Measurements from ENCODE around the gene NDFIP2. TPM values are rescaled to one million over a fixed set of nuclear protein-coding genes. Genes with fewer than 3 reads are reported as not detected.
A peak's percentile ranks its signal among the peaks of the same experiment; 100 is the strongest.

NDFIP2 gene
- total RNA-seq, 1 experiment from 2014 or later: 27.3 TPM

- Histone ChIP-seq H3K4me3 (no peak overlapping the region), H3K9me3 (no peaks in the 10 kb centered on the region), H3K27me3 (peaks cover 4% of the 10 kb centered on the region; the same call in 1 of the 2 replicates), H3K36me3 (peaks cover 3% of the 10 kb centered on the region)
- DNase-seq: no peak
Measured at GRCh38 chr13:79483086-79483706, 2.2 kb downstream of the NDFIP2 start.

DNA sequence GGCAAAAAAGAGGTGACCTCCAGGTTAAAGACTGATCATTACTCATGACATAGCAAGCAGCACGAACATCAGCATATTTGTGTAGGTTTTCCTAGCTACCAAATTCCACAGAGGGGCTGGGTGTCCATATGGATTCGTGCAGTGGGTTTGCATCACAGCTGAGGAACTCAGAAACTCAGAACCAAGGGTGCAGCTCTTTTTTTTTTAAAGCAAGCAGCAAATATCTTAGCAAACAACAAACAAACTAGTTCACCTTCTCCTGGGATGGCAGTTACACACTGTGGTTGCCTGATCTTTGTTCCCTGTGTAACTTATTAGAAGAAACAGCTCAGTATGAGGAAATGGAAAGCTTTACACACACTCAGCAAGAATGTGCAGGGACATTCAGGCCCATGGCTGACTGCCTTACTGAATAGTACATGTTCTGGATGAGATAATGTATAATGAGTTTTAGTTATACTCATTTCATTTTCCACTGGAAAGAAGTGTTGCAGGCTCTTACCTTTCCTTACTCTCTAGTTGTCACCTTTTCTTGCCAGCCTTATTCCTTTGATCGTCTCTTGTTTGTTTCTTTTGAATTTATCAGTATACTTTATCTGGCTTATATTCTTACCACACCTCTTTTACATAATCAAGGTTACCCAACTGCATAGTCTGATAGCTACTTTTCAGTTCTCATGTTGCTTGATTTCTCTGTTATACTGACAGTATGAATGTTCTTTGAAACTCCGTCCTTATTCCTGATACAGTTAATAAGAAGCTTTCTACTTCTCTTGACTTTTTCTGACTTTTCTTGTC lies 4.3 kb downstream of the NDFIP2 start:
- Histone ChIP-seq H3K27me3 (no peaks in the 10 kb centered on the region), H3K9me3 (no peaks in the 10 kb centered on the region), H3K36me3 (peaks cover 3% of the 10 kb centered on the region), H3K4me3 (no peak overlapping the region)
- peak; percentile 49 for DNase-seq

GRCh38 chr13:79486433-79487188 lies 5.7 kb downstream of the NDFIP2 start:
- Histone ChIP-seq H3K4me3 (no peak overlapping the region), H3K36me3 (peaks cover 3% of the 10 kb centered on the region), H3K9me3 (no peaks in the 10 kb centered on the region), H3K27me3 (no peaks in the 10 kb centered on the region)
- DNase-seq: no peak

- H3K27me3 ChIP-seq: no peaks in the 10 kb centered on the region
- H3K9me3 ChIP-seq: no peaks in the 10 kb centered on the region
- H3K4me3 ChIP-seq: no peak overlapping the region
- peaks cover 3% of the 10 kb centered on the region for H3K36me3 ChIP-seq
- DNase-seq: no peak
Measured at GRCh38 chr13:79490326-79490725, 9.4 kb downstream of the NDFIP2 start.

- no peak overlapping the region for H3K4me3 ChIP-seq
- no peaks in the 10 kb centered on the region for H3K9me3 ChIP-seq
- no peak for DNase-seq
- H3K36me3 ChIP-seq: no peaks in the 10 kb centered on the region; the same call in 1 of the 2 replicates
- no peaks in the 10 kb centered on the region for H3K27me3 ChIP-seq
Measured at GRCh38 chr13:79490824-79491223, 9.9 kb downstream of the NDFIP2 start.

DNA sequence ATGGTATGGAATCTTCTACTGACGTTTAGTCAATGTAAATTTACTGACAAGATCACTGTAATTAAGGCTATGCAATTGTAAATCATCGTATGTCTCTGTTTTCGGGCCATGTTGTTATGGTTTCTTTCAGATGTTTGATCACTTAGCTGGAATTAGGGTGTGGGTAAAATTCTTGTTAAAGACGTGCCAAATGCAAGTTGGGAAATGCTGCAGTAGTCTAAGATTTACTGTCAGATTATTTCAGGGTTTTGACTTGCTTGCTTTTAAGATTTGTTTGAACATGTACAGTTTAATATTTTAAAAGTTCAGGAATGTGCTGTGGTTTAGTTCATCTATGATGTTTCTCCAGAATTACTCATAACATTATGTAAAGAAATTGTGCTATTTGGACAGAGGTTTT lies 10.8 kb downstream of the NDFIP2 start:
- Histone ChIP-seq H3K36me3 (no peaks in the 10 kb centered on the region; the same call in 1 of the 2 replicates), H3K9me3 (no peaks in the 10 kb centered on the region), H3K27me3 (no peaks in the 10 kb centered on the region), H3K4me3 (no peak overlapping the region)
- DNase-seq: no peak

GRCh38 chr13:79492313-79492798 lies 11.4 kb downstream of the NDFIP2 start:
- H3K9me3 ChIP-seq: no peaks in the 10 kb centered on the region
- H3K4me3 ChIP-seq: no peak overlapping the region
- no peaks in the 10 kb centered on the region for H3K27me3 ChIP-seq
- no peak for DNase-seq
- no peaks in the 10 kb centered on the region; the same call in 1 of the 2 replicates for H3K36me3 ChIP-seq

DNA sequence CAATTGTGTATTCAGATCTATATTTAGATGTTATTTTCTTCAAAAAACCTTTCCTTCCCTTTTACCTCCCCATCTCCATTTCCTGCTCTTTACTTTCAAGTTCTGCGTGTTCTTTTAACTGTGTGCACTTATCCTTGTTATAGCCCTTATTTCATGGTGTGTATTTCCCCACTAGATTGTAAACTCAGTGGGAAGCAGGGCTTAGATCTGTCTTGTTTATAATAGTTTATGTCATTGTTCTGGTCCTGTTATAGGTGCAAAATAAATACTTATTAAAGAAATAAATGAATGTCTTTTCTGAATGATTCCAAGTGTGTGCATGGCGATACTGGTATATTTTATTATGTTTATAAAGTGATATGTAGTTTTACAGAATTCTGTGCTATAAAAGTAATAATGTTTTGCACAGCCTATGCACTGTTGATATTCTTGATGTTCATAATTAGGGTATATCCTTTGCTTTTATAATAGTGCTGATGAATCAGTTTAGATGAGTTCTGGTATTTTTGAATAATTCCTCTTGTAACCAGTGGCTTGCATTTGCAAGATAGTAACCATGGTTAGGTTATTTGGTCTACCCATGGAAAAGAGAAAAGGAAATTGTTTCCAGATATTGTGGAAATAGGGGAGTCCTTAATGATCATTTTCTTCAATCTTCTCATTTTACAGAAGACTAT lies 12.1 kb downstream of the NDFIP2 start:
- no peak overlapping the region for H3K4me3 ChIP-seq
- no peaks in the 10 kb centered on the region for H3K27me3 ChIP-seq
- H3K36me3 ChIP-seq: no peaks in the 10 kb centered on the region; the same call in 1 of the 2 replicates
- no peak for DNase-seq
- H3K9me3 ChIP-seq: no peaks in the 10 kb centered on the region

DNA sequence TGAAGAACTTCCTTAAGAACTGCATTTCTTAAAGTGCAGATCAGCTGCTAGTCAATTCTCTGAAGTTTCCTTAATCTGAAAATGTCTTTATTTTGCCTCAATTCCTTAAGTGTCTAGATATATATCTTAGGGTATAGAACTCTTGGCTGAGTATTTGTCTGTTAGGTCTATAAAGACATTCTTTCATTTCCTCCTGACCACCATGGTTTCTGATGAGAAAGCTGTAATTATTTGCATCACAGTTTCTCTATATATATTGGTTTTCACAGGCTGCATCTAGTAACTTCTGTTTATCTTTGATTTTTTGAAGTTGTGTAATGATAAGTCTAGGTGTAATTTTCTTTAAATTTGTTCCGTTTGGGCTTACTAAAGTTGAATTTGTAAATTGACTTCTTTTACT lies 15.2 kb downstream of the NDFIP2 start:
- Histone ChIP-seq H3K36me3 (no peaks in the 10 kb centered on the region), H3K4me3 (no peak overlapping the region), H3K27me3 (no peaks in the 10 kb centered on the region), H3K9me3 (peaks cover 4% of the 10 kb centered on the region)
- DNase-seq: no peak

DNA sequence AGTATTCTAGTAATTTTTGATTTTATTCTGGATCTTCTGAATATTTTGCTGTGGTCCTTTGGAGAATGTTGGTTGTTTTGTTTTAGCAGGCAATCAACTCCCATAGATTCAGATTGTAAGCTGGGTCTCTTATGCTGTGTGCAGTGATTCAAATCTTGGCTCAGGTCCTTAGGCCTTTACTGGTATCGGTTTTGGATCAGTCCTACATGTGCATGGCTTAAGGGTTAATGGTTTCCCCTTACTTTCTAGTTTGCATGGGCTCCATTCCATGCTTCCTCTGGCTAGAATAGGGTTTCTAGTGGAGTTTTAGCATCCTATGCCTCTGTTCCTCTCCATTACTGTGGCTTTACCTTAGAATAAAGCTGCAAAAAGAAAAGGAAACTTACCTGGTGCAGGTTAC lies 16.1 kb downstream of the NDFIP2 start:
- Histone ChIP-seq H3K9me3 (peaks cover 4% of the 10 kb centered on the region), H3K36me3 (no peaks in the 10 kb centered on the region), H3K4me3 (no peak overlapping the region), H3K27me3 (no peaks in the 10 kb centered on the region)
- DNase-seq: no peak

- no peak overlapping the region for H3K4me3 ChIP-seq
- no peak for DNase-seq
- H3K9me3 ChIP-seq: peaks cover 4% of the 10 kb centered on the region
- H3K36me3 ChIP-seq: no peaks in the 10 kb centered on the region
- H3K27me3 ChIP-seq: no peaks in the 10 kb centered on the region
Measured at GRCh38 chr13:79497852-79498251, 16.9 kb downstream of the NDFIP2 start.

DNA sequence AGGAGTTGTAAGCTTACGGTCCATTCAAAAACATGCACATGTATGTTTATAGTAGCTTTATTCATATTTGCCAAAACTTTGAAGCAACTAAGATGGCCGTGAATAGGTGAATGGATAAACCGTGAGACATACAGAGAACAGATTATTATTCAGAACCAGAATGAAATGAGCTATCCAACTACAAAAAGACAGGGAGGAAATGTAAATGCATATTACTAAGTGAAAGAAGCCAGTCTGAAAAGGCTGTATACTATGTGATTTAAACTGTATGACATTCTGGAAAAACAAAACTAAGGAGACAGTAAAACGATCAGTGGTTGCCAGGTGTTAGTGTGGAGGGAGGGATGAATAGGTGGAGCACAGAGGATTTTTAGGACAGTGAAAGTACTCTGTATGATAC lies 19.9 kb downstream of the NDFIP2 start:
- no peaks in the 10 kb centered on the region for H3K27me3 ChIP-seq
- DNase-seq: no peak
- H3K36me3 ChIP-seq: no peaks in the 10 kb centered on the region
- peaks cover 4% of the 10 kb centered on the region for H3K9me3 ChIP-seq
- no peak overlapping the region for H3K4me3 ChIP-seq

GRCh38 chr13:79501538-79502232 lies 20.7 kb downstream of the NDFIP2 start:
- Histone ChIP-seq H3K9me3 (peaks cover 4% of the 10 kb centered on the region), H3K27me3 (no peaks in the 10 kb centered on the region), H3K36me3 (no peaks in the 10 kb centered on the region), H3K4me3 (no peak overlapping the region)
- no peak for DNase-seq

DNA sequence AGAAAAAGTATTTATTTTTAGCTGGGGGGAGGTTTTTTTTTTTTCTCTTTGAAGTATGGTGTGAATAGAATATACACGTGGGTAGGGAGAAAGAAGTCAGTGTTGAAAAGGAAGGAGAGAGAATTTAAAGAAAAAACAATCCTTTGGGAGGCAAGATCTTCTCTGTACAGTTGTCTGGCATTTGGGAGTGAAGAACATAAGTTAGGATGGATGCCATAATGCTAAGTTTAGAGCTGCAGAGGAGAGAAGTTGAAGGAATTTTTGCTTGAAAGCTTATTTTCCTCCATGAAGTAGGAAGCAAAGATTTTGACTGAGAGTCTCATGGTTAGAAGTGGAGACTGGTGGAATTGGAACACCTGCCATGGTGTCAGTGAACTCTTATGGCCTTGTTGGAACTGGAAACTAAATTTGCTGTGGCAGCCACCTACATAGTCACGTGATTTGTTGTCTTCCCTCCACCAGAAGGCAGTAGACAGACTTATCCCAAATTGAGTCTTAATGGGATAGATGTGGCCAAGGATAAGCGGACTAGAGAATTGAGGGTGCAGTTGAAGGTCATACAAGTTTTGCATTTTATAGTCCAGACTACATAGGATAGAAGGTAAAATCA lies 22.0 kb downstream of the NDFIP2 start:
- H3K27me3 ChIP-seq: no peaks in the 10 kb centered on the region
- no peaks in the 10 kb centered on the region for H3K36me3 ChIP-seq
- no peak overlapping the region for H3K4me3 ChIP-seq
- no peak for DNase-seq
- peaks cover 4% of the 10 kb centered on the region for H3K9me3 ChIP-seq

DNA sequence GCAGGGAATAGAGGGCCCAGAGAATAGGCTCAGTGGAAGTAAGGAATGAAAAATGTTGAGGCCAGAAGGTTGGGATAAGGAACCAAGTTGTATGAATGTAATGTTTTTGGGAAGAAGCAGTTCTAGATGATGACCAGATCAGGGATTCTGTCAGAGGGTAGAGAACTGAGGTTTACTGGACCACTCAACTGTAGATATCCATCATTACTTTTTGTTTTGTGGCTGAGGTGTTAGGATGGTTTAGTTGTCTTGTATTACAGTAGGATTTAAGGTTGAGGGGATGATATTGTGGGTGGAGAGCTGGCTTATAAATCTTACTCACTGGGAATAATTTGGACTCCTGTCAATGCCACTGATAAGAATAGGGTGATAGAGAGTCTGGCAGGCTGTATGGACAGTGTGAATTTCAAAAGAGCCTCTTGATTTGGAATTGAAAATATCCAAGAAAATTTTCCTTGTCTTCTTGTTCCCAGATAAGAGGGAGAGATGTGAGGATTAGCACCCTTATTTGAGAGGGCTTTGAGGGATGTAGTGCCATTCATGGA lies 22.6 kb downstream of the NDFIP2 start:
- Histone ChIP-seq H3K27me3 (no peaks in the 10 kb centered on the region), H3K36me3 (no peaks in the 10 kb centered on the region), H3K4me3 (no peak overlapping the region), H3K9me3 (peaks cover 4% of the 10 kb centered on the region)
- no peak for DNase-seq

Measured in MG63 (cell line).